ENCODE results near the gene OAS2. TPM values are rescaled to one million over a fixed set of nuclear protein-coding genes. Genes with fewer than 3 reads are reported as not detected.

OAS2 gene
- total and polyA plus RNA-seq, 2 of the 8 experiments (the other 6 are each of a cell fraction or from before 2014, with no cell fraction given) = 0.06 TPM; not detected in 1

GRCh38 chr12:112974904-112975303 is 3.4 kb upstream of the OAS2 start (continued):
- TF ChIP-seq CHD1 (IDR thresholded peaks at IDR 0.05; ENCODE audit: low read depth, low read length) = no peak
